Stimulated activated CD8-positive, alpha-beta memory T cell treated with anti-CD3 and anti-CD28 coated beads, Interleukin-15, amount 100 ng/mL, for 4 hours (primary cell): Measurements from ENCODE around the gene HTR1D.

Experiments used
- DNase-seq, 2 donors: peaks; one replicate each; pipeline ENCODE4 v3.0.0-alpha.2; 2020; ENCODE audit warnings: low read depth in 2 of 2

HTR1D gene

DNA sequence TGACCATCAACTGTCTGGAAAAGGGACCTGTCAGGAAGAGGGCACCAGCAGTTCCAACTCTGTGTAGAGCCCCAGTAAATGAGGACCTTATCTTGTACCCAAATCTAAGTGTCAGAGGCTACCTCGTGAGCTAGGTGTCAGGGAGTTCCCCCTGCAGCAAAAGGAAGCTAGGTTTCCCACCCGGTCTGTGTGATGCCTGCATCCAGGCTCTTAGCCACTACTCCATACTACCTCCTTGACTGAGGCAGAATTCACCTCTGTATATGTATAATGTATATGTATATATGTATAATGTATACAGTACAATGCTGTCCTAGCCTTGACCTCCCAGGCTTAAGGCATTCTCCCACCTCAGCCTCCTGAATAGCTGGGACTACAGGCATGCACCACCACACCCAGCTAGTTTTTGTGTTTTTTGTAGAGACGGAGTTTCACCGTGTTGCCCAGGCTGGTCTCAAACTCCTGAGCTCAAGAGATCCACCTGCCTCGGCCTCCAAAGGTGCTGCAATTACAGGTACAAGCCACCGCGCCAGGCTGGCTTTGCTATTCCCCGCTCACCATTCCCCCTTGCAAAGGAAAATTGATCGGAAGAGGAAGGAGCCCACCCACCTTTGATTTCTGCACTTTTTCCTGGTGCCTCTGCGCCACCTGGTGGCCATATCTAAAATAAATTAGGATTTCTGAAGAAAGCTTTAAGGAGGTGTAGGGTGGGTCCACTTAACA is 32.9 kb downstream of the HTR1D start:
- DNase-seq = no peak

- DNase-seq = no peak
These were observed 37.4 kb downstream of the HTR1D start for GRCh38 chr1:23179862-23180261.

DNA sequence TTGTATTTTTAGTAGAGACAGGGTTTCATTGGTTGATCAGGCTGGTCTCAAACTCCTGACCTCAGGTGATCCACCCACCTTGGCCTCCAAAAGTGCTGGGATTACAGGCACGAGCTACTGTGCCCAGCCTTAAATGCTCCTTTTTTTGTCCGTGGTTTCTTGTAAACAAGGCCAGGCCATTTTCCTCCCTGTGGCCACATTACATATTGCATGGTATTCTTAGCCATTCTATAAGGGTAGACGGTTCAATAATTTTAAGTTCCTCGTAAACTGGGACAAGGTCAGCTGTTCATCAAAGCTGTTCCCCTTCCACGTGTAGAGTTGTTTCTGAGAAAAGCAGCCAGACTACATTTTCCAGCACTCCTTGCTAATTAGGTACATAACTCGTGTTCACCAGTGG is 38.4 kb downstream of the HTR1D start:
- DNase-seq = no peak

- DNase-seq = no peak
These were observed 38.9 kb downstream of the HTR1D start for GRCh38 chr1:23178414-23178813.

DNA sequence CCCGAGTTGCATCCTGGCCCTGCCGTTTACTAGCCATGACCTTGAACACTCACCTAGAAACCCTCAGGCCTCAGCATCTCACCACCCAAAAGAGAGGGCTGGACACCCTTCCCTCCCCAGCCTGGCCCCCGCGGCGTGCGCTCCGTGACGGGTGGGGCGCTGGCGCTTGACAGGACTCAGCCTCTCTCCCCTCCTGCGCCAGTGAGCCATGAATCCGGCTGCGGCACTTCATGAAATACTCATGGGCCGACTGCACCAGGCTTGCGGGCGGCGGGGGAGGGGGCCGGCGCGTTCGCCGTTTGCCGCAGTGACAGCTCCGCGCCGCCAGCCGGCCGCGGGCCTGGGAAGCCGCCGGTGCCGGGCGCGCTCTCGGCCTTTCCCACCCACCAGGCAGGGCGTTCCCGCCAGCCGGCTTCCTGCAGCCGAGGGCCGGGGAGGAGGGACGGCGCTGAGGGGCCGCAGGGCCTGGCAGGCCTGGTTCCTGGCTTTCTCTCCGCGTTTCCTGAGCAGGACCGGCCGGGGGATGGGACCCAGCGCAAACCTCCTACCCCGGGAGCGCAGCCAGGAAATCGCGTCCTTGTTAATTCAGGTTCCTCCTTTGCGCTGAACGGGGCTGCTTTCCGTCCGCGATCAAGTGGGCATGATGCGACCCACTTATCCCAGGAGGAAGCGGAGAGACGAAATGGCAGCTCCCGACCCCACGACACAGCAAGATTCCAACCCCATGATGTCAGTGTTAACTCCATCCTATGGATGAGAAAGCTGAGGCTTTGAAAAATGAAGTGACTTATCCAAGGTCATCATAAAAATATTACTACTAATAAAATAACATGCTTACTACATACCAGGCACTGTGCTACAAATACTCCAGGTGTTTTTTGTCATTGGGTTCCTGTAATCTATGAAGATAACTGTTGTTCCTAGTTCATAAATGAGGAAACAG is 39.6 kb downstream of the HTR1D start:
- DNase-seq = peak in 1 of 2 donors; percentile 27

DNA sequence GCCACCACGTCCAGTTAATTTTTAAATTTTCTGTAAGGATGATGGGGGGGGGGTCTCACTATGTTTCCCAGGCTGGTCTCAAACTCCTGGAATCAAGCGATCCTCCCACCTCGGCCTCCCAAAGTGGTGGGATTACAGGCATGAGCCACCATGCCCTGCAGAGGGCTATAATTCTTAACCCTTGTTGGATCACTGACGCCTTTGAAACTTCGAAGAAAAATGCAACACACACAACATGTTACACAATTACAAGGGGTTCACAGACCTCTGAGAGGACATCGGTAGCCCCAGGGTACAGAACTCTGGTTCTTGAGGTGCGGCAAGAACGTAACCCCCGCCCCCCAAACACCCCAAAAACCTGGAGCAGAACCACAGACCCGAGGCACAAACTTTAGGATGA is 40.3 kb downstream of the HTR1D start:
- no peak for DNase-seq

DNA sequence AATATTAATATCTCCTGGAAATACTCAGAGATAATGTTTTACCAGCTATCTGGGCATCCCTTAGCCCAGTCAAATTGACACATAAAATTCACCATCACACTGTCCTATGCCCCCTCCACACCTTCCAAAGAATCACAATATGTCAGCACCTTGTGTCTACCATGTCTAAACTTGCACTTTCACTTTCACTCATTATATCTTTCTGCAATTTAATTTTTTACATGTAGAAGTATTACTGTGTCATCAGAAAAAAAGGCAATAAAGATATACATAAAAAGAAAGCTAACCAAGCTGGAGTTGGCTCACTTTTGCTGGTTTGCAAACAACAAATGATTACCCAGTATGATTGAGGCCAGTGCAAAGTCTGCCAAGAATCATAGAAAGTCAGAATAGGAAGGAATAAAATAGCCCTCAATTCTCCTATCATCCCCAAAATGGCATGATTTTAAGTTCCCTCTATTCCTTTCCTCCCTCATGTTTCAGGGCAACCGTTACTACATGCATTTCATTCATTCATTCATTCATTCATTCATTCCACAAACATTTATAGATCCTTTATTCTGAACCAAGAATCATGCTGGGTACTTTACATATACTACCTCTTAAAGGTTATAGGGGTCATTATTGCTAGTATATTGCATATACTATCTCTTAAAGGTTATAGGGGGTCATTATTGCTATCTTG is 42.7 kb downstream of the HTR1D start:
- DNase-seq = no peak

- DNase-seq = no peak
These were observed 46.0 kb downstream of the HTR1D start for GRCh38 chr1:23171181-23171755.

GRCh38 chr1:23169727-23170335 is 47.5 kb downstream of the HTR1D start:
- DNase-seq = no peak

- DNase-seq = no peak
These were observed 48.1 kb downstream of the HTR1D start for GRCh38 chr1:23169195-23169575.

DNA sequence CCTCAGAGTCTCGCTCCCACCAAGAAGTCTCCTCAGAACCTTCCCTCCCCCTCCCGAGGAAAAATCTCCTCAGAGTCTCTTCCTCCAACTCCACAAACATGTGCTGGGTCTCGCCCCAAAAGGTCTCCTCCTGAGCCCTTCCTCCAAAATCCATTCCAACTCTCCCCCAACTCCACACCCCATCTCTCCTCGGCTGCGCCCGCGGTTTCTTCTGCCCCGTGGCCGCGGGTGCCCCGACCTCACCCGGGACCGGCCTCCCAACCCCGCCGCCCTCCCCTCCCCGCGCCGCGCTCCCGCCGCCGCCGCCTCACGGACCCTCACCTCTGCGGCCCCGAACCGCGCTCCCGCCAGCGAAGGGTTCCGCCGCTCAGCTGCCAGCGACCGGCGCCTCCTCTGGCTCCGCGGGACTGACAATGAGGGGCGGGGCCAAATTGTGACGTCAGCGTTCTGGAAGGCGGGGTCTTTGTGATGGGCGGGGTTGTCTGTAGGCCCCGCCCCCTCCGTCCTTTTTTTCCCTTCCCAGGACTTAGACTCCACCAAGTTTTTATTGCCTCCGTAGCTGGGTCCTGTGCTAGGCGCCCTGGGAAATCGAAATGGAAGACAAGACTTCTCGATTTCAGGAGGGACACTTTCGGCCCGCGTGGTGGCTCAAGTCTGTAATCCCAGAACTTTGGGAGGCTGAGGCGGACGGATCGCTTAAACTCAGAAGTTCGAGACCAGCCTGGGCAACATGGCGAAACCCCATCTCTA is 48.7 kb downstream of the HTR1D start, which contains the start of gene LUZP1:
Gene LUZP1, minus strand, starts transcription at position 412 of the 750 bp plus-strand sequence.
- DNase-seq = peak; percentile 70 to 77

DNA sequence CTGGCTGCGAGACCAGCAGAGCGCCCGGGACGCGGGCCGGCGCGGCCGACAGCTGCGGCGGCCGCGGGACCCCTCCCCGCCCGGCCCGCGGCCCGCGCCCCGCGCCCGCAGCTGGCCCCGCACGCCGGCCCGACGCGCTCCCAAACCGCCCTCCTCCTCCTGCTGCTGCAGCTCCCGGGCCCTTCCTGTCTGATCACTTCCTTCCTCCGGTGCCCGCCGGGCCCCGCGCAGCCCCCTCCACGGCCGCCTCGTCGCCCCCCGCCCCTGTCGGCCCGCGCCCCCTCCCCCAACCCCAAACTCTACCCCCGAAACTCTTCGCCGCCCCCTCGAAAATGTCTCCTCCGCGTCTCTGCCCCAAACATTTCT is 49.2 kb downstream of the HTR1D start:
- DNase-seq = no peak

DNA sequence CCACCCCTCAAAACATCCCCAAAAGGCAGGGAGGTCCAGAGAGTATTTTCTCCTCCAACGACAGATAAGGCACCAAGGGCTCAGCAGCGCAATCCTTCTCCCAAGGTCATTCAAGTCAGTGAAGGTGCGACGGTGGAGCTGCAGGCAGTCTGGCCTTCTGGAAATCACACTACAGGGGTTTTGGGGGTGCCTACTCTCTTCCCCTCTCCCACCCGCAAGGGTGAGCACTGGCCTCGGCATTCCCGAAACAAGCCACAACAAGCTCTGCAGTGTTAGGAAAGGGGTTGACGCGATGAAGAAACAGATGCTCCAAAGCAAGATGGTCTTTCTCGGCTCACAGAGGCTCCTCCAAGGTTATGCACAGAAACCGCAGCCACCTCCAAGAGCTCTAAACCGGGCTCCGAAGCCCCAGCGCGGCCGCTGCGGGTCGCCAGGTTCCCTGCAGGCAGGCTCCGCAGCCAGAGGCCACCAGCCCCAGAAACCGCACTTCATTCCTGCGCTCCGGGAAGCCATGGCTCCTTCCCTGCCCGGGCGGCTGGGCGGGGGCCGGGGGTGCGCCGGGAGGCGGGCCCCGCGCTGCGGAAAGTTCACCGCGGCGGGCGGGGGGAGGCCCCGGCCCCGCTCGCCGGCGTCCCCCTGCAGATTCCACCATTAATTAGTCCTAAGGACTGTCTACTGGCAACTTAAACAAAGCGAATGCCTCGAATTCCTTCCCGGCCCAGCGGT is 49.8 kb downstream of the HTR1D start:
- no peak for DNase-seq

GRCh38 chr1:23166854-23167253 is 50.4 kb downstream of the HTR1D start:
- DNase-seq = no peak

- DNase-seq = no peak
These were observed 53.9 kb downstream of the HTR1D start for GRCh38 chr1:23163395-23163794.

DNA sequence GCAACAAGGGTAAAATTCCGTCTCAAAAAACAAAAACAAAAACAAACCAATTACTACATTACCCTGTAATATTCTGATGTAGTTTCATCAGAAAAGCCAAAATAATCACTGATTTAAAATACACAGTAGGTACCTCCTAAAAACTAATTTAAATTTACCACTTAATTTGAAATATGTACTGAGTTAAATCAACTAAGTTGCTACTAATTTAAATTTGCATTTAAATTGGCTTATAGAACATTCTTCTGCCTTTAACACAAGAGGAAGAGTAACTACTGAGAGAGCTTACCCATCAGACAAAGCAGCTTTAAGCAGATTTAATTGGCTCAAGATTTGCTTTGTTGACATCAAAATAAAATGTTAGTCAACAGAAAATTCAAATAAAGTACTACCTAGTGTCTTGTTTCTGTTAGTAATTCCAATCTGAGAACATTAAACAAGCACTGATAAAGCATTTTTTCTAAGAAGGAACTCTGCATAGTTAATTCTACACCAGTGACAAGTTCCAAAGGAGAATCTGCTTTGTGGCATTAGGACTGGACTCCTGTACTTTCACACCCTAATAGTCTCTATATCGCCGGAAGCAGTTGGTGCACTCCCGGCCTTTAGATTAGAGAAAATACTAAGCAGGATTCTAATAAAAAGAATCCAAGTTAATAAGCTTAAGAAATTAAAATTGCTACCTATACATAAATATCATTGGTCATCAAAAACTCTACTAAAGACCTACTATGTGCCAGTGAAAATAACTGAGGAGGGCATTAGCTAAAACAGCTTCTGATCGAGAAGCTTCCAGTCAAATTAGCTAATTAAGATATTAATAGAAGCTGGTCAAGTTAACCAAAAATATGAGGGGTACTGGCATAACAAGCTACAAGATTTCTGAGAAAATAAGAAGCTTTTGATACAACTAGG is 57.1 kb downstream of the HTR1D start:
- DNase-seq = no peak

DNA sequence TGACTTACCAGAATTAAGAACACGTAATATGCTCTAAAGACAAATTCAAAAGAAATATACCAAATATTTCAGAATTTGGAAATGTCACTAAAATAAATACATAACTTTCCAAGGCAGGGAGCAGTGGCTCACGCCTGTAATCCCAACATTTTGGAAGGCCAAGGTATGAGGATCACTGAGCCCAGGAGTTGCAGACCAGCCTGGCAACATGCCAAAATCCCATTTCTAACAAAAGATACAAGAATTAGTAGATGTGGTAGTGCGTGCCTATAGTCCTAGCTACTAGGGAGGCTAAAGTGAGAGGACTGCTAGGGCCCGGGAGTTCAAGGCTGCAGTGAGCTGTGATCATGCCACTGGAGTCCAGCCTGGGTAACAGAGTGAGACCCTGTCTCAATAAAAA is 60.4 kb downstream of the HTR1D start:
- DNase-seq = no peak

DNA sequence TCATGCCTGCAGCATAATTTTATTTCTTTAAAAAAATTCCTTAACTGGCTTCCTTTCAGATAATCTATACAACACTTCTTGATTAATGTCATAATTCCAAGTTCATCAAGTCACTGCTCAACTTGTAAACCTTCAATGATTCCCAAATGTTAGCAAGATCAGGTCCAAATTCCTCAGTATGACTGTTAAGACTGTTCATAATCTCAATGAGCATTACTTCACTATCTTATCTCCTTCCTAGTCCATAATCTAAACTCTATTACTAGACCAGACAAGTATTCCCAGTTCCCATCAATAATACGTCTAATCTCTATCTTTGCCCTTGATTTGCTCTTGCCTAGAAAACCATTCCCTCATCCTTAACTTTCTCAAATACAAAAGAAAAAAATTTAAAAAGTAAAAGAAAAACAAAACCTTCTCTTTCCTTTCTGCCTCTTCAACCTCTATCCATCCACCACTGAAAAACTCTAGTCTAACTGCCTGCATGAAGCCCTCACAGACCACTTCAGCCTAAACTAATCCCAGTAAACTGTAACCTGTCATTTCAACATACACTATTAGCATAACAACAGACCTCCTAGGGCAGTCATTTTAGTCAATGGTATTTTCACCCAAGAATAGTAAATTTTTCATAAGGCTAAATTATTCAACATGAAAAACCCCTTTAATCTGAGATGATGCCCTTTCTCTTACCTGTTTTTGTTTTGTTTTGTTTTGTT is 64.2 kb downstream of the HTR1D start:
- no peak for DNase-seq
